Fibroblast of skin of scalp (primary cell): ENCODE data around the gene GHDC.
"Not testable (repeated sequence)": the region's sequence is repeated elsewhere in the genome, so short reads cannot be mapped to it uniquely, and the experiment has no call there.

ENCODE experiments used
- DNase-seq: peaks from one replicate; pipeline ENCODE4 v3.0.0-alpha.2; 2013

Gene GHDC

GRCh38 chr17:42202696-42203095, 8.4 kb upstream of the GHDC start:
- no peak for DNase-seq

- no peak for DNase-seq
Observed at GRCh38 chr17:42202159-42202558, 7.9 kb upstream of the GHDC start.

- DNase-seq, result no peak
Observed at GRCh38 chr17:42201458-42201772, 7.1 kb upstream of the GHDC start.

GRCh38 chr17:42200706-42201457, 6.6 kb upstream of the GHDC start:
- DNase-seq, result no peak

GRCh38 chr17:42199416-42200011, 5.2 kb upstream of the GHDC start:
- DNase-seq, result no peak

GRCh38 chr17:42198897-42199296, 4.6 kb upstream of the GHDC start:
- no peak for DNase-seq

GRCh38 chr17:42197564-42198156, 3.4 kb upstream of the GHDC start:
- DNase-seq, result no peak

GRCh38 chr17:42193216-42193968, 902 bp downstream of the GHDC start:
- DNase-seq, result no peak

- DNase-seq, result no peak
Observed at GRCh38 chr17:42192189-42193126, 1.8 kb downstream of the GHDC start.

GRCh38 chr17:42191275-42191608, 3.1 kb downstream of the GHDC start:
- DNase-seq, result no peak

GRCh38 chr17:42190491-42191274, 3.6 kb downstream of the GHDC start:
- no peak for DNase-seq

GRCh38 chr17:42189651-42189965, 4.7 kb downstream of the GHDC start:
- no peak for DNase-seq

GRCh38 chr17:42188749-42189650, 5.3 kb downstream of the GHDC start:
- DNase-seq, result no peak

GRCh38 chr17:42187833-42188232, 6.5 kb downstream of the GHDC start:
- DNase-seq, result no peak

- DNase-seq, result not testable (repeated sequence)
Observed at GRCh38 chr17:42186191-42186590, 8.1 kb downstream of the GHDC start.

- no peak for DNase-seq
Observed at GRCh38 chr17:42185621-42185930, 8.7 kb downstream of the GHDC start.

GRCh38 chr17:42184713-42185620, 9.3 kb downstream of the GHDC start, which contains the start of gene HCRT:
HCRT (minus strand) TSS chr17:42185452; CDS start chr17:42185365, 87 bp downstream.
- no peak for DNase-seq

GRCh38 chr17:42183741-42184711, 10.3 kb downstream of the GHDC start:
- DNase-seq, result peak; percentile 69
